ENCODE measurements around the gene MED27. TPM values are rescaled to one million over a fixed set of nuclear protein-coding genes. Genes with fewer than 3 reads are reported as not detected.

MED27 gene
- total and polyA plus RNA-seq, 2 of the 4 experiments (the other 2 are of a cell fraction): 50.2 to 63.4 TPM

DNA sequence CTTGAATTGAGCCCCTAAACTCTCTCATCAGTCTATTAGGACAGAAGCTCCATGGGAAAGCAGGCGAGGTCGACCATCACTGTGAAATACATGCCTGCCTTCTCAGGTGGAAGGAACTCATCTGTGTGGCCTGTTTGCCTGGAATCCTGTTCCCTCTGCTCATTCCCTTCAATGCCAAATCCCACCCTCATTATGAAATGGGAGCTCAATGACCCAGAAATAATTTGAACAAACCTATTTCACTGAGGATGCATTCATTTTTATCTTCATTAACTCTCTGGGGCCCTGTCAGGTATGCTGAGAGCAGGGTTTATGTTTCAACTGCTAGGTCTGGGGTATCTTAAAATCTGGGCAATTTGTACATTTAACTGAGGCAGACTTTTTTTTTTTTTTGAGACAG lies 142.2 kb downstream of the MED27 start:
- CTCF ChIA-PET: no interaction called here

More for the DNA sequence above, 142.2 kb downstream of the MED27 start:
- DNase-seq: no peak
- no peak overlapping the region for H2BK120ac ChIP-seq (ENCODE audit: low read depth, low read length)
- POLR2A ChIA-PET (ENCODE audit: unreplicated experiment): no interaction called here
- H2AFZ ChIP-seq (replicated peaks; ENCODE audit: low read length, poor library complexity): no peak overlapping the region
- no peak overlapping the region for H3K18ac ChIP-seq (ENCODE audit: low read depth, low read length)
- BruUV-seq (replicated peaks): no TSS peak
- H4K5ac ChIP-seq (ENCODE audit: low read depth, low read length): no peak overlapping the region
- dilution Hi-C loops (cut with HindIII; ENCODE audit: low sequenced_read_pairs, unreplicated experiment) (no loop called here), in situ Hi-C loops (cut with MboI; ENCODE audit: low sequenced_read_pairs) (no loop called here), intact Hi-C loops (cut with micrococcal nuclease) (no loop called here)
- H3K27me3 ChIP-seq (ENCODE audit: control insufficient read depth, insufficient read depth, low read length): no peaks in the 10 kb centered on the region
- H3K27ac ChIP-seq (ENCODE audit: insufficient read depth, low read length): no peak overlapping the region
- H2BK15ac ChIP-seq (ENCODE audit: low read depth, low read length): no peak overlapping the region
- H3K79me1 ChIP-seq (ENCODE audit: low read depth in 1 of 2, low read length in 2 of 2): peaks cover 10 to 13% of the 10 kb centered on the region in 2 experiments; a peak in 3 of 4 replicates
- no peak overlapping the region for H2AK5ac ChIP-seq (ENCODE audit: low read depth, low read length)
- H2BK20ac ChIP-seq (ENCODE audit: low read depth, low read length): no peak overlapping the region
- H3K23ac ChIP-seq (ENCODE audit: low read depth, low read length): no peak overlapping the region
- no peak overlapping the region for H3K4me2 ChIP-seq (ENCODE audit: low read depth, low read length)
- H3K4ac ChIP-seq (ENCODE audit: low read depth, low read length): no peak overlapping the region
- no peak overlapping the region for H3K14ac ChIP-seq (replicated peaks; ENCODE audit: low read depth, low read length)
- no CpG with 5 or more reads among the region's 2 CpGs for WGBS, 2 experiments (ENCODE audit: extremely low coverage in 2 of 2, insufficient read length in 1 of 2)
- no peak overlapping the region for H2AK9ac ChIP-seq (replicated peaks; ENCODE audit: low read depth, low read length, poor library complexity)
- no peaks in the 10 kb centered on the region for H3K4me1 ChIP-seq (ENCODE audit: control insufficient read depth, insufficient read depth, low read length)
- no peak for TF ChIP-seq NFE2L2 (IDR thresholded peaks at IDR 0.05; ENCODE audit: low read depth, low read length)
- no peak for TF ChIP-seq MAFK (IDR thresholded peaks at IDR 0.05; ENCODE audit: low read depth, low read length)
- TF ChIP-seq RFX5 (IDR thresholded peaks at IDR 0.05; ENCODE audit: low read depth, low read length): no peak
- no peak for TF ChIP-seq CEBPB (IDR thresholded peaks at IDR 0.05; ENCODE audit: low read depth, low read length)
- TF ChIP-seq CHD1 (IDR thresholded peaks at IDR 0.05; ENCODE audit: low read depth, low read length): no peak
- no peak for TF ChIP-seq CTCF (conservative IDR thresholded peaks at IDR 0.05; ENCODE audit: low read depth, low read length)
- TF ChIP-seq USF2 (IDR thresholded peaks at IDR 0.05; ENCODE audit: low read depth, low read length): no peak
- no peak for TF ChIP-seq MAZ (IDR thresholded peaks at IDR 0.05; ENCODE audit: borderline replicate concordance, low read depth, low read length)
- TF ChIP-seq MXI1 (IDR thresholded peaks at IDR 0.05; ENCODE audit: borderline replicate concordance, low read depth, low read length): no peak
- no peak overlapping the region for H4K8ac ChIP-seq (ENCODE audit: low read depth in 2 of 2, low read length in 2 of 2)
- H3K4me3 ChIP-seq (ENCODE audit: insufficient read depth, low read depth, low read length): no peak overlapping the region
- no peak overlapping the region for H3K9ac ChIP-seq (ENCODE audit: low read depth, low read length)
- no peaks in the 10 kb centered on the region for H4K20me1 ChIP-seq (ENCODE audit: insufficient read depth, low read length)
- H3K56ac ChIP-seq (ENCODE audit: extremely low read depth, insufficient read depth, low read length): no peak overlapping the region
- H4K91ac ChIP-seq (ENCODE audit: insufficient read depth, low read depth, low read length): no peak overlapping the region
- no peaks in the 10 kb centered on the region for H3K9me3 ChIP-seq (ENCODE audit: control insufficient read depth, insufficient read depth, low read length)
- no peak for ATAC-seq (ENCODE audit: low read depth)
- H2BK5ac ChIP-seq (ENCODE audit: low read depth, low read length, poor library complexity, severe bottlenecking): no peak overlapping the region
- H3K9me1 ChIP-seq (ENCODE audit: insufficient read depth, low read length): 0 out of 2 replicates have a peak, but pooled peaks cover 2% of the 10 kb centered on the region
- peaks cover 5% of the 10 kb centered on the region for H3K36me3 ChIP-seq (ENCODE audit: control insufficient read depth, insufficient read depth, low read length)
